ENCODE measurements around the gene ICAM1. TPM values are rescaled to one million over a fixed set of nuclear protein-coding genes. Genes with fewer than 3 reads are reported as not detected.

Gene ICAM1
- total and polyA plus RNA-seq, 10 of the 15 experiments (the other 5 are each of a cell fraction or from before 2014, with no cell fraction given): 7.6 to 115 (median 60.2) TPM

DNA sequence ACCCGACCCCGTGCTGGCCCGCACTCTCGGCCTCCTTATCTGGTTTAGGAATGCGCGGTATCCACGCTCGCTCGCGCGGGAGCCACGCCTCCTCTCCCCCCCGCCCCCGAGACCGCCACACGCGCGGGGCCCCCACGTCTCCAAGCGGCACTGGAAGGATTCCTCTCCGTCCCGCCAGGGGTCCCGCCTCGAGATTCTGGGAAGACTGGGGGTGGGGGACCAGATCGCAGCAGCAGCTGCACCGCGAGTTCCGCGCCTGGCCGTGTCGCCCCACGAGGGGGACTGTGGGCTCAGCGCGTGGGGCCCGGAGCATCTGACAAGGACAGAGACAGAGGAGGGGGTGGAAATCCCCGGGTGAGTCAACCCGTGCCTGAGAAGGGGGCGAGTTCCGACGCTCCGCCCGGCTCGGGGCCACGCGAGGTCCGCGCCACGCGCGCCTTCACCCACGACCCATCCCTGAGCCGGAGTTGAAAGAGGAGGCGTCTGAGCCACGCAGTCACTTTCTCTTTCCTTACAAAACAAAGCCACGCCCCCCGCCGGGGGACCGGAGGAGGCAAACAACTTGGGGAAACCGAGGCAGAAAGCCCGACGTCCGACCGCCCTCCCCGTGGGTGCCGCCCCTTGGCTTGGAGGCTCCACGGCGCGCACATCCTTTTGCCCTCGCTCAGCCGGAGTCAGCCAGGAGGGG, 40.6 kb upstream of the ICAM1 start (continued):
- TF ChIP-seq ZBED1 (IDR thresholded peaks at IDR 0.05; ENCODE audit: borderline replicate concordance) (no peak), ZZZ3 (IDR thresholded peaks at IDR 0.05; ENCODE audit: control insufficient read depth, insufficient read length, low read depth) (no peak), MXI1 (IDR thresholded peaks at IDR 0.05; ENCODE audit: low read depth, low read length) (peak; percentile 56), TAF1 (IDR thresholded peaks at IDR 0.05; ENCODE audit: borderline replicate concordance, low read depth, low read length) (peak; percentile 55), EGR1 (IDR thresholded peaks at IDR 0.05; ENCODE audit: borderline replicate concordance in 1 of 2, low read depth in 2 of 2, low read length in 2 of 2) (peak in 1 of 2 experiments; percentile 65; a peak in 1 of 3 replicates), ZNF622 (IDR thresholded peaks at IDR 0.05) (no peak), SPI1 (IDR thresholded peaks at IDR 0.05; ENCODE audit: borderline replicate concordance, insufficient read depth, low read depth, low read length) (no peak), CBX5 (IDR thresholded peaks at IDR 0.05; ENCODE audit: low read depth) (no peak), RB1 (IDR thresholded peaks at IDR 0.05; ENCODE audit: borderline replicate concordance) (no peak; the same call in 1 of the 2 replicates), ZBTB33 (IDR thresholded peaks at IDR 0.05) (no peak), RBBP5 (conservative IDR thresholded peaks at IDR 0.05) (no peak), JUND (IDR thresholded peaks at IDR 0.05; ENCODE audit: low read depth, low read length) (0 out of 2 replicates have a peak, but pooled peaks have one; percentile 49), SP1 (IDR thresholded peaks at IDR 0.05; ENCODE audit: low read depth, low read length) (no peak), CHD4 (IDR thresholded peaks at IDR 0.05) (no peak), BACH1 (IDR thresholded peaks at IDR 0.05; ENCODE audit: borderline replicate concordance) (peak; percentile 99), RCOR1 (conservative IDR thresholded peaks at IDR 0.05; ENCODE audit: low read depth, low read length) (no peak), ZNF274 (IDR thresholded peaks at IDR 0.05; ENCODE audit: insufficient read depth, insufficient read length) (no peak), KDM1A (IDR thresholded peaks at IDR 0.05; ENCODE audit: borderline replicate concordance) (no peak), ZNF384 (IDR thresholded peaks at IDR 0.05; ENCODE audit: borderline replicate concordance, low read depth, low read length) (no peak), FOS (IDR thresholded peaks at IDR 0.05; ENCODE audit: borderline replicate concordance, extremely low read depth, insufficient read length) (no peak), CREB1 (IDR thresholded peaks at IDR 0.05; ENCODE audit: low read depth) (no peak), NFIC (IDR thresholded peaks at IDR 0.05; ENCODE audit: low read depth, low read length) (no peak), ATF2 (IDR thresholded peaks at IDR 0.05; ENCODE audit: low read length) (no peak), RELA (IDR thresholded peaks at IDR 0.05; ENCODE audit: borderline replicate concordance, partially characterized antibody) (peak; percentile 85), LARP7 (IDR thresholded peaks at IDR 0.05) (peak; percentile 59; the same call in 1 of the 2 replicates), POU2F2 (IDR thresholded peaks at IDR 0.05; ENCODE audit: borderline replicate concordance, low read depth, low read length) (no peak)
- TF ChIP-seq, protein P1, sequence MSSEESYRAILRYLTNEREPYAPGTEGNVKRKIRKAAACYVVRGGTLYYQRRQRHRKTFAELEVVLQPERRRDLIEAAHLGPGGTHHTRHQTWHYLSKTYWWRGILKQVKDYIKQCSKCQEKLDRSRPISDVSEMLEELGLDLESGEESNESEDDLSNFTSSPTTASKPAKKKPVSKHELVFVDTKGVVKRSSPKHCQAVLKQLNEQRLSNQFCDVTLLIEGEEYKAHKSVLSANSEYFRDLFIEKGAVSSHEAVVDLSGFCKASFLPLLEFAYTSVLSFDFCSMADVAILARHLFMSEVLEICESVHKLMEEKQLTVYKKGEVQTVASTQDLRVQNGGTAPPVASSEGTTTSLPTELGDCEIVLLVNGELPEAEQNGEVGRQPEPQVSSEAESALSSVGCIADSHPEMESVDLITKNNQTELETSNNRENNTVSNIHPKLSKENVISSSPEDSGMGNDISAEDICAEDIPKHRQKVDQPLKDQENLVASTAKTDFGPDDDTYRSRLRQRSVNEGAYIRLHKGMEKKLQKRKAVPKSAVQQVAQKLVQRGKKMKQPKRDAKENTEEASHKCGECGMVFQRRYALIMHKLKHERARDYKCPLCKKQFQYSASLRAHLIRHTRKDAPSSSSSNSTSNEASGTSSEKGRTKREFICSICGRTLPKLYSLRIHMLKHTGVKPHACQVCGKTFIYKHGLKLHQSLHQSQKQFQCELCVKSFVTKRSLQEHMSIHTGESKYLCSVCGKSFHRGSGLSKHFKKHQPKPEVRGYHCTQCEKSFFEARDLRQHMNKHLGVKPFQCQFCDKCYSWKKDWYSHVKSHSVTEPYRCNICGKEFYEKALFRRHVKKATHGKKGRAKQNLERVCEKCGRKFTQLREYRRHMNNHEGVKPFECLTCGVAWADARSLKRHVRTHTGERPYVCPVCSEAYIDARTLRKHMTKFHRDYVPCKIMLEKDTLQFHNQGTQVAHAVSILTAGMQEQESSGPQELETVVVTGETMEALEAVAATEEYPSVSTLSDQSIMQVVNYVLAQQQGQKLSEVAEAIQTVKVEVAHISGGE (CRISPR knock-in tag; IDR thresholded peaks at IDR 0.05): no peak

Data from GM12878 (cell line).